Endothelial cell (in vitro differentiated cells): ENCODE data around the gene OTOG. TPM values are rescaled to one million over a fixed set of nuclear protein-coding genes. Genes with fewer than 3 reads are reported as not detected.

Experiments
- DNase-seq: peaks from one replicate; pipeline ENCODE4 v3.0.0; 2021; ENCODE audit warnings: low spot score
- H3K27ac Mint-ChIP-seq: one replicate; pipeline ENCODE4 v1.8.0; 2021; ENCODE audit warnings: mixed read lengths, inconsistent platforms; ENCODE audit not compliant: unreplicated experiment
- H3K27me3 Mint-ChIP-seq: one replicate; pipeline ENCODE4 v1.8.0; 2021; ENCODE audit warnings: mild to moderate bottlenecking, moderate library complexity, mixed read lengths, inconsistent platforms; ENCODE audit not compliant: unreplicated experiment
- H3K36me3 Mint-ChIP-seq: one replicate; pipeline ENCODE4 v1.8.0; 2021; ENCODE audit warnings: mild to moderate bottlenecking, low read depth, mixed read lengths, inconsistent platforms; ENCODE audit not compliant: unreplicated experiment
- H3K4me1 Mint-ChIP-seq: one replicate; pipeline ENCODE4 v1.8.0; 2021; ENCODE audit warnings: mild to moderate bottlenecking, mixed read lengths, inconsistent platforms; ENCODE audit not compliant: unreplicated experiment
- H3K4me3 Mint-ChIP-seq: one replicate; pipeline ENCODE4 v1.8.0; 2021; ENCODE audit warnings: mild to moderate bottlenecking, mixed read lengths, inconsistent platforms; ENCODE audit not compliant: unreplicated experiment
- H3K9me3 Mint-ChIP-seq: one replicate; pipeline ENCODE4 v1.8.0; 2021; ENCODE audit warnings: mixed read lengths, inconsistent platforms; ENCODE audit not compliant: unreplicated experiment
- CTCF ChIP-seq: fragments of 200-600 bp; sonication (generic); IDR thresholded peaks from one replicate; pipeline ENCODE4 v1.5.0; 2021; ENCODE audit warnings: antibody characterized with exemption; ENCODE audit not compliant: unreplicated experiment
- total RNA-seq: library from RNA; stranded (reverse); fragmentation: NEBNext Ultra II Directional; extraction: Animal tissue kit (Norgen Biotek cat#: 25700); gene quantifications from one replicate; pipeline ENCODE4 v1.2.1, GENCODE V29; 2021; ENCODE audit not compliant: unreplicated experiment

OTOG gene
- total RNA-seq, 1 donor from 2014 or later, result 0.13 TPM

DNA sequence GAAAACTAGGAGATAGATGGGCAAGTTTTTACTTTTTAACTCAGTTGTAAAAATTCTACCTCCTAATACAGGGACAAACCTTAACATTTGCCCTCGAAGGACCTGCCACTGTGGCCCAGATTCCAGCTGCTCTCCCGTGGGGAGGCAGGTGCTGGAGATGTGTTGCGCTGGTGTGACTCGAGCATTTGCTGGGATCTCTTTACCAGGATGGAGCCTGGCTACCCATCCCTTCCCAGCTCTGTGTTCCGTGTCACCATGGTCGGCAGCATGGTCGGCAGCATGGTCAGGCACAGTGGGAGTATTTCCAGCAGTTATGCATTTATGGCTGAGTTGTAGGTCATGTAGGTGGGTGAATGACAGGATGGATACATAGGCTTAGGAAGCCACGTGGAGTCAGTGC lies 41.1 kb downstream of the OTOG start:
- H3K36me3 Mint-ChIP-seq, result no peaks in the 10 kb centered on the region
- no peaks in the 10 kb centered on the region for H3K4me1 Mint-ChIP-seq
- H3K9me3 Mint-ChIP-seq, result no peaks in the 10 kb centered on the region
- no peak for TF ChIP-seq CTCF
- H3K27ac Mint-ChIP-seq, result no peak overlapping the region
- no peak overlapping the region for H3K4me3 Mint-ChIP-seq
- H3K27me3 Mint-ChIP-seq, result no peaks in the 10 kb centered on the region
- DNase-seq, result no peak

GRCh38 chr11:17588721-17589120 lies 41.7 kb downstream of the OTOG start:
- TF ChIP-seq CTCF, result no peak
- Mint-ChIP-seq H3K27me3 (no peaks in the 10 kb centered on the region), H3K27ac (no peak overlapping the region), H3K4me3 (no peak overlapping the region), H3K4me1 (no peaks in the 10 kb centered on the region), H3K9me3 (no peaks in the 10 kb centered on the region), H3K36me3 (no peaks in the 10 kb centered on the region)
- DNase-seq, result no peak

GRCh38 chr11:17590463-17590862 lies 43.4 kb downstream of the OTOG start:
- H3K9me3 Mint-ChIP-seq, result no peaks in the 10 kb centered on the region
- DNase-seq, result no peak
- TF ChIP-seq CTCF, result no peak

DNA sequence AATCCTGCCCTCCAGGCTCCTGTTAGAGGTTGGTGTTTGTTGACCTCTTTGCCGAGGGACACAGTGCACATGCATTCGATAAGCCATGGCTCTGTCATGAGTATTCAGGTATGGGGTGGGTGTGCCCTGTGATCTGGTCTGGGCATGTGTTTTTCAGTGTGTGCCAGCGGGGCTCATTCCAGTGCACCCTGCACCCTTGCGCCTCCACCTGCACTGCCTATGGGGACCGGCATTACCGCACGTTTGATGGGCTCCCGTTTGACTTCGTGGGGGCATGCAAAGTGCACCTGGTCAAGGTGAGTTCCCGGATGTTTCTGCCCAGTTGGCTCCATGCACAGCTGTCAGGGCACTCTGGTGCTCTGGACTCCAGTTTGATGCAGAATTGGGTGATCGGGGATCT lies 44.2 kb downstream of the OTOG start:
- TF ChIP-seq CTCF, result no peak
- Mint-ChIP-seq H3K9me3 (no peaks in the 10 kb centered on the region), H3K4me1 (no peaks in the 10 kb centered on the region), H3K27ac (no peak overlapping the region), H3K27me3 (peaks cover 3% of the 10 kb centered on the region), H3K4me3 (no peak overlapping the region), H3K36me3 (no peaks in the 10 kb centered on the region)
- DNase-seq, result no peak

More at GRCh38 chr11:17590463-17590862, 43.4 kb downstream of the OTOG start:
- H3K27me3 Mint-ChIP-seq, result peaks cover 3% of the 10 kb centered on the region
- no peak overlapping the region for H3K4me3 Mint-ChIP-seq
- no peaks in the 10 kb centered on the region for H3K4me1 Mint-ChIP-seq
- no peak overlapping the region for H3K27ac Mint-ChIP-seq
- H3K36me3 Mint-ChIP-seq, result no peaks in the 10 kb centered on the region

DNA sequence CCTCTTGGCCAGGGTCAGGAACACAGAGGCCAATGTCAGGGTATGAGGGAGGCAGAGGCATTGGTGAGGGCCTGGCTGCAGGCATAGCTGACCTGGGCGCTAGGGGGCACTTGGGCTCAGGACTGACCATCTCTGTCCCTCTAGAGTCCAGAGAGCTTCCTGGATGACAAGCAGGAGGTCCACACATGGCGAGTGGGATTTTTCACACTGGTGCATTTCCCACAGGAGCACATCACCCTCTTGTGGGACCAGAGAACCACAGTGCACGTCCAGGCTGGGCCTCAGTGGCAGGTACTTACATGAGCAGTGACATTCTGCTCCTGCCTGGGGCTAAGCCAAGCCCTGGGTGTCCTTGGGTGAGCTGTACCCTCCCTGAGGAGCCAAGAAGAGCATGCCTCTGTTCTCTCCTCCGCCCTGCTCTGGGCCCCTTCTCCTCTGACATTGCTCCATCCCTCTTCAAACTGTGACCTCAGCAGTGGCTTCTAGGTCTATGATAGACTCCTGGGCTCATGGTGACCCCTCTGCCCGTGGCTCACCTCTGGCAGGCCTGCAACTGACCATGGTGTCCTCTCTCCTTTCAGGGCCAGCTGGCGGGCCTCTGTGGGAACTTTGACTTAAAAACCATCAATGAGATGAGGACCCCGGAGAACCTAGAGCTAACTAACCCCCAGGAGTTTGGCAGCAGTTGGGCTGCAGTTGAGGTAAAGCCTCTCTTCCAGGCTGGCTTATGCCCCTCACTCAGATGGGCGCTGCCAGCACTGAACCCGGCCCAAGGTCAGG lies 46.6 kb downstream of the OTOG start:
- Mint-ChIP-seq H3K4me3 (no peak overlapping the region), H3K27me3 (peaks cover 3% of the 10 kb centered on the region), H3K4me1 (no peaks in the 10 kb centered on the region), H3K36me3 (no peaks in the 10 kb centered on the region), H3K9me3 (no peaks in the 10 kb centered on the region), H3K27ac (no peak overlapping the region)
- no peak for TF ChIP-seq CTCF
- DNase-seq, result no peak
